HEK293 (cell line): ENCODE results near the gene SLC11A2.

Experiments used
- KLF9 ChIP-seq: fragments of 450-650 bp; formaldehyde crosslinking; IDR thresholded peaks from 2 replicates; pipeline ENCODE4 v1.5.1; 2016; ENCODE audit warnings: missing biosample characterization, missing genetic modification characterization, low read depth
- ZNF274 ChIP-seq, 2 experiments: fragments of 200-500 bp in 1 of 2; fragments of 450-650 bp in 1 of 2; sonication (Bioruptor generic) in 1 of 2; formaldehyde crosslinking in 1 of 2; IDR thresholded peaks; 2 replicates each; pipeline versions ENCODE4 v1.5.1 to v1.6.1; 2014 to 2016; ENCODE audit warnings: borderline replicate concordance in 1 of 2, inconsistent platforms in 1 of 2, low read length in 1 of 2, missing biosample characterization in 1 of 2, missing genetic modification characterization in 1 of 2
- ZNF37A ChIP-seq: fragments of 450-650 bp; IDR thresholded peaks from 2 replicates; pipeline ENCODE4 v1.5.1; 2018; ENCODE audit warnings: missing biosample characterization, missing genetic modification characterization
- ZNF473 ChIP-seq: fragments of 450-650 bp; formaldehyde crosslinking; IDR thresholded peaks from 2 replicates; pipeline ENCODE4 v1.5.1; 2017; ENCODE audit warnings: missing biosample characterization, missing genetic modification characterization
- TF ChIP-seq, protein P1 (sequence below): fragments of 450-650 bp; formaldehyde crosslinking; IDR thresholded peaks from 2 replicates; pipeline ENCODE4 v1.5.1; 2016; ENCODE audit warnings: missing biosample characterization, missing genetic modification characterization
- TF ChIP-seq, protein P2 (sequence below): fragments of 450-650 bp; formaldehyde crosslinking; IDR thresholded peaks from 2 replicates; pipeline ENCODE4 v1.5.1; 2016; ENCODE audit warnings: missing biosample characterization, missing genetic modification characterization
- TF ChIP-seq, protein P3 (sequence below): fragments of 450-650 bp; formaldehyde crosslinking; IDR thresholded peaks from 2 replicates; pipeline ENCODE4 v1.5.1; 2016; ENCODE audit warnings: missing biosample characterization, missing genetic modification characterization, borderline replicate concordance
- TF ChIP-seq, protein P4 (sequence below): fragments of 450-650 bp; IDR thresholded peaks from 2 replicates; pipeline ENCODE4 v1.5.1; 2018; ENCODE audit warnings: missing biosample characterization, missing genetic modification characterization
- TF ChIP-seq, protein P5 (sequence below): fragments of 450-650 bp; formaldehyde crosslinking; IDR thresholded peaks from 2 replicates; pipeline ENCODE4 v1.5.1; 2016; ENCODE audit warnings: missing biosample characterization, missing genetic modification characterization
- TF ChIP-seq, protein P6 (sequence below): fragments of 450-650 bp; formaldehyde crosslinking; IDR thresholded peaks from 2 replicates; pipeline ENCODE4 v1.5.1; 2016; ENCODE audit warnings: missing biosample characterization, missing genetic modification characterization

DNA sequence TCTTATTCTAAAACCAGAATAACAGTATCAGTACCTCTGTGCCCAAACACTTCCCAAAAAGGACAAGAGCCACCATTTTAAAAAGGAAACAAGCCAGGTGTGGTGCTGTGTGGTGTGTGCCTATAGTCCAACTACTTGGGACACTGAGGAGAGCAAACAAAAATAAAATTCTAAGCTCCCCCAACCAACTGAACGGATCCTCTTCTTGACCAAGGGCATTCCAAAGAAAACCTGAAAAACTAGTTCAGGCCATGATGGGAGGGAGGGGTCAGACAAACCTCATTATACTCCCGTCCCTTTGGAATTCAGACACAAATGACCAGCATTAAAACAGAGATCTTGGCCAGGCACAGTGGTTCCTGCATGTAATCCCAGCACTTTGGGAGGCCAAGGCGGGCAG lies 20.5 kb downstream of the SLC11A2 start:
- TF ChIP-seq, protein P1, sequence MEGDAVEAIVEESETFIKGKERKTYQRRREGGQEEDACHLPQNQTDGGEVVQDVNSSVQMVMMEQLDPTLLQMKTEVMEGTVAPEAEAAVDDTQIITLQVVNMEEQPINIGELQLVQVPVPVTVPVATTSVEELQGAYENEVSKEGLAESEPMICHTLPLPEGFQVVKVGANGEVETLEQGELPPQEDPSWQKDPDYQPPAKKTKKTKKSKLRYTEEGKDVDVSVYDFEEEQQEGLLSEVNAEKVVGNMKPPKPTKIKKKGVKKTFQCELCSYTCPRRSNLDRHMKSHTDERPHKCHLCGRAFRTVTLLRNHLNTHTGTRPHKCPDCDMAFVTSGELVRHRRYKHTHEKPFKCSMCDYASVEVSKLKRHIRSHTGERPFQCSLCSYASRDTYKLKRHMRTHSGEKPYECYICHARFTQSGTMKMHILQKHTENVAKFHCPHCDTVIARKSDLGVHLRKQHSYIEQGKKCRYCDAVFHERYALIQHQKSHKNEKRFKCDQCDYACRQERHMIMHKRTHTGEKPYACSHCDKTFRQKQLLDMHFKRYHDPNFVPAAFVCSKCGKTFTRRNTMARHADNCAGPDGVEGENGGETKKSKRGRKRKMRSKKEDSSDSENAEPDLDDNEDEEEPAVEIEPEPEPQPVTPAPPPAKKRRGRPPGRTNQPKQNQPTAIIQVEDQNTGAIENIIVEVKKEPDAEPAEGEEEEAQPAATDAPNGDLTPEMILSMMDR (tag by site-specific recombination), result no peak
- TF ChIP-seq ZNF274 (IDR thresholded peaks at IDR 0.05; ENCODE audit: low read length), result no peak
- TF ChIP-seq ZNF274 (tag by site-specific recombination; IDR thresholded peaks at IDR 0.05; ENCODE audit: borderline replicate concordance), result no peak
- no peak for TF ChIP-seq ZNF473 (tag by site-specific recombination)
- no peak for TF ChIP-seq ZNF37A
- TF ChIP-seq, protein P2, sequence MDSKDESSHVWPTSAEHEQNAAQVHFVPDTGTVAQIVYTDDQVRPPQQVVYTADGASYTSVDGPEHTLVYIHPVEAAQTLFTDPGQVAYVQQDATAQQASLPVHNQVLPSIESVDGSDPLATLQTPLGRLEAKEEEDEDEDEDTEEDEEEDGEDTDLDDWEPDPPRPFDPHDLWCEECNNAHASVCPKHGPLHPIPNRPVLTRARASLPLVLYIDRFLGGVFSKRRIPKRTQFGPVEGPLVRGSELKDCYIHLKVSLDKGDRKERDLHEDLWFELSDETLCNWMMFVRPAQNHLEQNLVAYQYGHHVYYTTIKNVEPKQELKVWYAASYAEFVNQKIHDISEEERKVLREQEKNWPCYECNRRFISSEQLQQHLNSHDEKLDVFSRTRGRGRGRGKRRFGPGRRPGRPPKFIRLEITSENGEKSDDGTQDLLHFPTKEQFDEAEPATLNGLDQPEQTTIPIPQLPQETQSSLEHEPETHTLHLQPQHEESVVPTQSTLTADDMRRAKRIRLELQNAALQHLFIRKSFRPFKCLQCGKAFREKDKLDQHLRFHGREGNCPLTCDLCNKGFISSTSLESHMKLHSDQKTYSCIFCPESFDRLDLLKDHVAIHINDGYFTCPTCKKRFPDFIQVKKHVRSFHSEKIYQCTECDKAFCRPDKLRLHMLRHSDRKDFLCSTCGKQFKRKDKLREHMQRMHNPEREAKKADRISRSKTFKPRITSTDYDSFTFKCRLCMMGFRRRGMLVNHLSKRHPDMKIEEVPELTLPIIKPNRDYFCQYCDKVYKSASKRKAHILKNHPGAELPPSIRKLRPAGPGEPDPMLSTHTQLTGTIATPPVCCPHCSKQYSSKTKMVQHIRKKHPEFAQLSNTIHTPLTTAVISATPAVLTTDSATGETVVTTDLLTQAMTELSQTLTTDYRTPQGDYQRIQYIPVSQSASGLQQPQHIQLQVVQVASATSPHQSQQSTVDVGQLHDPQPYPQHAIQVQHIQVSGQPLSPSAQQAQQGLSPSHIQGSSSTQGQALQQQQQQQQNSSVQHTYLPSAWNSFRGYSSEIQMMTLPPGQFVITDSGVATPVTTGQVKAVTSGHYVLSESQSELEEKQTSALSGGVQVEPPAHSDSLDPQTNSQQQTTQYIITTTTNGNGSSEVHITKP (tag by site-specific recombination), result no peak
- TF ChIP-seq, protein P3, sequence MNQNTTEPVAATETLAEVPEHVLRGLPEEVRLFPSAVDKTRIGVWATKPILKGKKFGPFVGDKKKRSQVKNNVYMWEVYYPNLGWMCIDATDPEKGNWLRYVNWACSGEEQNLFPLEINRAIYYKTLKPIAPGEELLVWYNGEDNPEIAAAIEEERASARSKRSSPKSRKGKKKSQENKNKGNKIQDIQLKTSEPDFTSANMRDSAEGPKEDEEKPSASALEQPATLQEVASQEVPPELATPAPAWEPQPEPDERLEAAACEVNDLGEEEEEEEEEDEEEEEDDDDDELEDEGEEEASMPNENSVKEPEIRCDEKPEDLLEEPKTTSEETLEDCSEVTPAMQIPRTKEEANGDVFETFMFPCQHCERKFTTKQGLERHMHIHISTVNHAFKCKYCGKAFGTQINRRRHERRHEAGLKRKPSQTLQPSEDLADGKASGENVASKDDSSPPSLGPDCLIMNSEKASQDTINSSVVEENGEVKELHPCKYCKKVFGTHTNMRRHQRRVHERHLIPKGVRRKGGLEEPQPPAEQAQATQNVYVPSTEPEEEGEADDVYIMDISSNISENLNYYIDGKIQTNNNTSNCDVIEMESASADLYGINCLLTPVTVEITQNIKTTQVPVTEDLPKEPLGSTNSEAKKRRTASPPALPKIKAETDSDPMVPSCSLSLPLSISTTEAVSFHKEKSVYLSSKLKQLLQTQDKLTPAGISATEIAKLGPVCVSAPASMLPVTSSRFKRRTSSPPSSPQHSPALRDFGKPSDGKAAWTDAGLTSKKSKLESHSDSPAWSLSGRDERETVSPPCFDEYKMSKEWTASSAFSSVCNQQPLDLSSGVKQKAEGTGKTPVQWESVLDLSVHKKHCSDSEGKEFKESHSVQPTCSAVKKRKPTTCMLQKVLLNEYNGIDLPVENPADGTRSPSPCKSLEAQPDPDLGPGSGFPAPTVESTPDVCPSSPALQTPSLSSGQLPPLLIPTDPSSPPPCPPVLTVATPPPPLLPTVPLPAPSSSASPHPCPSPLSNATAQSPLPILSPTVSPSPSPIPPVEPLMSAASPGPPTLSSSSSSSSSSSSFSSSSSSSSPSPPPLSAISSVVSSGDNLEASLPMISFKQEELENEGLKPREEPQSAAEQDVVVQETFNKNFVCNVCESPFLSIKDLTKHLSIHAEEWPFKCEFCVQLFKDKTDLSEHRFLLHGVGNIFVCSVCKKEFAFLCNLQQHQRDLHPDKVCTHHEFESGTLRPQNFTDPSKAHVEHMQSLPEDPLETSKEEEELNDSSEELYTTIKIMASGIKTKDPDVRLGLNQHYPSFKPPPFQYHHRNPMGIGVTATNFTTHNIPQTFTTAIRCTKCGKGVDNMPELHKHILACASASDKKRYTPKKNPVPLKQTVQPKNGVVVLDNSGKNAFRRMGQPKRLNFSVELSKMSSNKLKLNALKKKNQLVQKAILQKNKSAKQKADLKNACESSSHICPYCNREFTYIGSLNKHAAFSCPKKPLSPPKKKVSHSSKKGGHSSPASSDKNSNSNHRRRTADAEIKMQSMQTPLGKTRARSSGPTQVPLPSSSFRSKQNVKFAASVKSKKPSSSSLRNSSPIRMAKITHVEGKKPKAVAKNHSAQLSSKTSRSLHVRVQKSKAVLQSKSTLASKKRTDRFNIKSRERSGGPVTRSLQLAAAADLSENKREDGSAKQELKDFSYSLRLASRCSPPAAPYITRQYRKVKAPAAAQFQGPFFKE (tag by site-specific recombination), result no peak
- TF ChIP-seq, protein P4, sequence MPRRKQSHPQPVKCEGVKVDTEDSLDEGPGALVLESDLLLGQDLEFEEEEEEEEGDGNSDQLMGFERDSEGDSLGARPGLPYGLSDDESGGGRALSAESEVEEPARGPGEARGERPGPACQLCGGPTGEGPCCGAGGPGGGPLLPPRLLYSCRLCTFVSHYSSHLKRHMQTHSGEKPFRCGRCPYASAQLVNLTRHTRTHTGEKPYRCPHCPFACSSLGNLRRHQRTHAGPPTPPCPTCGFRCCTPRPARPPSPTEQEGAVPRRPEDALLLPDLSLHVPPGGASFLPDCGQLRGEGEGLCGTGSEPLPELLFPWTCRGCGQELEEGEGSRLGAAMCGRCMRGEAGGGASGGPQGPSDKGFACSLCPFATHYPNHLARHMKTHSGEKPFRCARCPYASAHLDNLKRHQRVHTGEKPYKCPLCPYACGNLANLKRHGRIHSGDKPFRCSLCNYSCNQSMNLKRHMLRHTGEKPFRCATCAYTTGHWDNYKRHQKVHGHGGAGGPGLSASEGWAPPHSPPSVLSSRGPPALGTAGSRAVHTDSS, result no peak
- TF ChIP-seq KLF9 (tag by site-specific recombination), result no peak
- TF ChIP-seq, protein P5, sequence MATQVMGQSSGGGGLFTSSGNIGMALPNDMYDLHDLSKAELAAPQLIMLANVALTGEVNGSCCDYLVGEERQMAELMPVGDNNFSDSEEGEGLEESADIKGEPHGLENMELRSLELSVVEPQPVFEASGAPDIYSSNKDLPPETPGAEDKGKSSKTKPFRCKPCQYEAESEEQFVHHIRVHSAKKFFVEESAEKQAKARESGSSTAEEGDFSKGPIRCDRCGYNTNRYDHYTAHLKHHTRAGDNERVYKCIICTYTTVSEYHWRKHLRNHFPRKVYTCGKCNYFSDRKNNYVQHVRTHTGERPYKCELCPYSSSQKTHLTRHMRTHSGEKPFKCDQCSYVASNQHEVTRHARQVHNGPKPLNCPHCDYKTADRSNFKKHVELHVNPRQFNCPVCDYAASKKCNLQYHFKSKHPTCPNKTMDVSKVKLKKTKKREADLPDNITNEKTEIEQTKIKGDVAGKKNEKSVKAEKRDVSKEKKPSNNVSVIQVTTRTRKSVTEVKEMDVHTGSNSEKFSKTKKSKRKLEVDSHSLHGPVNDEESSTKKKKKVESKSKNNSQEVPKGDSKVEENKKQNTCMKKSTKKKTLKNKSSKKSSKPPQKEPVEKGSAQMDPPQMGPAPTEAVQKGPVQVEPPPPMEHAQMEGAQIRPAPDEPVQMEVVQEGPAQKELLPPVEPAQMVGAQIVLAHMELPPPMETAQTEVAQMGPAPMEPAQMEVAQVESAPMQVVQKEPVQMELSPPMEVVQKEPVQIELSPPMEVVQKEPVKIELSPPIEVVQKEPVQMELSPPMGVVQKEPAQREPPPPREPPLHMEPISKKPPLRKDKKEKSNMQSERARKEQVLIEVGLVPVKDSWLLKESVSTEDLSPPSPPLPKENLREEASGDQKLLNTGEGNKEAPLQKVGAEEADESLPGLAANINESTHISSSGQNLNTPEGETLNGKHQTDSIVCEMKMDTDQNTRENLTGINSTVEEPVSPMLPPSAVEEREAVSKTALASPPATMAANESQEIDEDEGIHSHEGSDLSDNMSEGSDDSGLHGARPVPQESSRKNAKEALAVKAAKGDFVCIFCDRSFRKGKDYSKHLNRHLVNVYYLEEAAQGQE (tag by site-specific recombination), result no peak
- TF ChIP-seq, protein P6, sequence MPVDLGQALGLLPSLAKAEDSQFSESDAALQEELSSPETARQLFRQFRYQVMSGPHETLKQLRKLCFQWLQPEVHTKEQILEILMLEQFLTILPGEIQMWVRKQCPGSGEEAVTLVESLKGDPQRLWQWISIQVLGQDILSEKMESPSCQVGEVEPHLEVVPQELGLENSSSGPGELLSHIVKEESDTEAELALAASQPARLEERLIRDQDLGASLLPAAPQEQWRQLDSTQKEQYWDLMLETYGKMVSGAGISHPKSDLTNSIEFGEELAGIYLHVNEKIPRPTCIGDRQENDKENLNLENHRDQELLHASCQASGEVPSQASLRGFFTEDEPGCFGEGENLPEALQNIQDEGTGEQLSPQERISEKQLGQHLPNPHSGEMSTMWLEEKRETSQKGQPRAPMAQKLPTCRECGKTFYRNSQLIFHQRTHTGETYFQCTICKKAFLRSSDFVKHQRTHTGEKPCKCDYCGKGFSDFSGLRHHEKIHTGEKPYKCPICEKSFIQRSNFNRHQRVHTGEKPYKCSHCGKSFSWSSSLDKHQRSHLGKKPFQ (tag by site-specific recombination), result no peak
